PC-9 (cell line): Measurements from ENCODE around the gene VEGFB. TPM values are rescaled to one million over a fixed set of nuclear protein-coding genes. Genes with fewer than 3 reads are reported as not detected.

Experiments
- Bru-seq: library from RNA; stranded (reverse); fragments of 400-500 nt; gene quantifications from one replicate; lab custom pipeline; 2021; lab: Mats Ljungman, UMichigan
- BruChase-seq, 2 experiments: library from RNA; stranded (reverse); fragments of 400-500 nt; gene quantifications; one replicate each; lab custom pipeline; 2021; lab: Mats Ljungman, UMichigan
- BruUV-seq: library from RNA; stranded (reverse); fragments of 400-500 nt; replicated peaks from 2 replicates; lab custom pipeline; 2021; lab: Mats Ljungman, UMichigan
- CTCF ChIA-PET: fragments of 300-600 bp; sonication (Branson Sonifier 250); formaldehyde crosslinking; loops from one replicate; lab custom pipeline; 2022; ENCODE audit warnings: antibody characterized with exemption; lab: Charles Lee
- POLR2A ChIA-PET: fragments of 300-600 bp; sonication (Branson Sonifier 250); formaldehyde crosslinking; loops from one replicate; lab custom pipeline; 2022; ENCODE audit warnings: antibody characterized with exemption; ENCODE audit not compliant: unreplicated experiment; lab: Charles Lee
- DNase-seq, 2 experiments: peaks; one replicate each; pipeline versions ENCODE4 v3.0.0 to v3.0.0-alpha.2; 2015 to 2022; ENCODE audit warnings: mixed read lengths in 1 of 2
- H2AFZ ChIP-seq: fragments of 200-600 bp; sonication (generic); 2 replicates; pipeline ENCODE4 v1.8.1; 2017; ENCODE audit warnings: antibody characterized with exemption
- H3F3A ChIP-seq: fragments of 200-600 bp; sonication (generic); 2 replicates; pipeline ENCODE4 v1.8.1; 2017; ENCODE audit warnings: antibody characterized with exemption, mild to moderate bottlenecking, low read depth; ENCODE audit not compliant: insufficient read depth
- H3K27ac ChIP-seq: fragments of 200-600 bp; sonication (generic); 2 replicates; pipeline ENCODE4 v1.6.1; 2016; ENCODE audit warnings: mixed run types
- H3K27me3 ChIP-seq: fragments of 200-600 bp; sonication (generic); 2 replicates; pipeline ENCODE4 v1.6.1; 2016; ENCODE audit warnings: low read depth, mixed run types; ENCODE audit not compliant: insufficient read depth
- H3K36me3 ChIP-seq: fragments of 200-600 bp; sonication (generic); 2 replicates; pipeline ENCODE4 v1.6.1; 2016; ENCODE audit warnings: low read depth, mixed run types
- H3K4me1 ChIP-seq: fragments of 200-600 bp; sonication (generic); replicated peaks from 2 replicates; pipeline ENCODE4 v1.6.1; 2016; ENCODE audit warnings: mixed run types; ENCODE audit not compliant: insufficient read depth
- H3K4me2 ChIP-seq: fragments of 200-600 bp; sonication (generic); 2 replicates; pipeline ENCODE4 v1.6.1; 2017; ENCODE audit warnings: mixed run types
- H3K4me3 ChIP-seq: fragments of 200-600 bp; sonication (generic); 2 replicates; pipeline ENCODE4 v1.6.1; 2016; ENCODE audit warnings: mixed run types
- H3K79me2 ChIP-seq: fragments of 200-600 bp; sonication (generic); 2 replicates; pipeline ENCODE4 v1.6.1; 2017; ENCODE audit warnings: low read depth, mixed run types
- H3K9me2 ChIP-seq: fragments of 200-600 bp; sonication (generic); 2 replicates; pipeline ENCODE4 v1.8.1; 2017; ENCODE audit warnings: mild to moderate bottlenecking; ENCODE audit not compliant: insufficient read depth
- H3K9me3 ChIP-seq: fragments of 200-600 bp; sonication (generic); 2 replicates; pipeline ENCODE4 v1.8.1; 2016; ENCODE audit warnings: low read depth; ENCODE audit not compliant: insufficient read depth
- H4K20me1 ChIP-seq: fragments of 200-600 bp; sonication (generic); 2 replicates; pipeline ENCODE4 v1.8.1; 2017; ENCODE audit not compliant: insufficient read depth
- CTCF ChIP-seq: fragments of 200-600 bp; sonication (generic); conservative IDR thresholded peaks from 2 replicates; pipeline ENCODE4 v1.6.1; 2017; ENCODE audit warnings: mixed run types, antibody characterized with exemption, mild to moderate bottlenecking, moderate library complexity
- EZH2 ChIP-seq: fragments of 200-600 bp; sonication (generic); IDR thresholded peaks from 2 replicates; pipeline ENCODE4 v1.8.0; 2017; ENCODE audit warnings: antibody characterized with exemption, low read depth
- intact Hi-C: fragments of 100-400 bp; cut with micrococcal nuclease; formaldehyde crosslinking; loops from one replicate; pipeline ENCODE4 v1.10.0; 2022; ENCODE audit not compliant: unreplicated experiment
- long read RNA-seq: library from polyadenylated mRNA; stranded (forward); transcript quantifications from one replicate; pipeline ENCODE4 v2.0.0, GENCODE V29; 2022
- total RNA-seq: library from RNA; stranded (reverse); gene quantifications from 2 replicates; pipeline ENCODE4 v1.2.3, GENCODE V29; 2021

VEGFB gene
- total RNA-seq = 110 and 129 TPM in 2 replicates
- percentile 58 among the genes with signal in this experiment for Bru-seq, nascent RNA
- BruChase-seq, experiment 1, labeled RNA remaining after a 2-hour chase = percentile 66 among the genes with signal in this experiment
- percentile 77 among the genes with signal in this experiment for BruChase-seq, experiment 2, labeled RNA remaining after a 6-hour chase
- long read RNA-seq, transcript VEGFB-202 (7 exons, 979 nt) = minor isoform, 21 of 137 reads
- long read RNA-seq, transcript VEGFB-201 (7 exons, 1,380 nt) = major isoform, 84 of 137 reads
- long read RNA-seq, partial matches to known transcripts = 24 of 137 reads
- long read RNA-seq, other reads (novel, unspliced or antisense) = 8 of 137 reads

- H3K79me2 ChIP-seq = peaks cover 14% of the 10 kb centered on the region
- TSS peak; percentile 37 for BruUV-seq
- intact Hi-C loops = loop anchor here (2.0 to 5.0 kb wide), 2 partner anchors 43 to 47 kb away; partner anchors contain the start of gene STIP1
- H3K9me3 ChIP-seq = no peaks in the 10 kb centered on the region
- no peaks in the 10 kb centered on the region for H3K9me2 ChIP-seq
- peak within 1 kb of the TSS; percentile 93 for H3K4me2 ChIP-seq
- ChIA-PET POLR2A (interaction anchor here (0.7 kb wide), 1 partner anchor 610 kb away, joined by 4 read pairs; no protein-coding TSS in a partner anchor), CTCF (no interaction called here)
- peak within 1 kb of the TSS; percentile 84 for H3K4me3 ChIP-seq
- peak within 1 kb of the TSS; percentile 67; the same call in 1 of the 2 replicates for H2AFZ ChIP-seq
- no peaks in the 10 kb centered on the region; the same call in 1 of the 2 replicates for H3K36me3 ChIP-seq
- H3K27me3 ChIP-seq = no peaks in the 10 kb centered on the region
- peak in 1 of 2 experiments; percentile 87 for DNase-seq
- peaks cover 31% of the 10 kb centered on the region for H3K4me1 ChIP-seq
- H4K20me1 ChIP-seq = peaks cover 13% of the 10 kb centered on the region
- TF ChIP-seq CTCF = no peak
- H3K27ac ChIP-seq = no peak within 1 kb of the TSS
- peaks cover 37% of the 10 kb centered on the region for H3F3A ChIP-seq
Observed at GRCh38 chr11:64233913-64234586, at the start of gene VEGFB. Gene VEGFB, plus strand, starts transcription at chr11:64234584. Its CDS starts 250 bp downstream, at chr11:64234834.

GRCh38 chr11:64185175-64185692 lies 49.1 kb upstream of the VEGFB start:
- intact Hi-C loops = loop anchor here (1.0 to 5.0 kb wide), 3 partner anchors 20 to 120 kb away; partner anchors contain the start of genes DNAJC4, ESRRA and VEGFB
- Histone ChIP-seq H3K27ac (peak overlapping the region; percentile 64), H3F3A (peaks cover 37% of the 10 kb centered on the region; the same call in 1 of the 2 replicates), H2AFZ (peak overlapping the region; percentile 79), H3K4me2 (peak overlapping the region; percentile 90), H3K9me2 (no peaks in the 10 kb centered on the region), H3K4me3 (peak overlapping the region; percentile 64), H3K4me1 (peaks cover 31% of the 10 kb centered on the region), H3K9me3 (no peaks in the 10 kb centered on the region), H3K36me3 (peaks cover 6% of the 10 kb centered on the region; the same call in 1 of the 2 replicates), H3K79me2 (peaks cover 28% of the 10 kb centered on the region), H3K27me3 (no peaks in the 10 kb centered on the region), H4K20me1 (no peaks in the 10 kb centered on the region; the same call in 1 of the 2 replicates)
- ChIA-PET CTCF (interaction anchor here (0.6 to 0.7 kb wide), 5 partner anchors 15 to 622 kb away, joined by 3 to 7 read pairs (median 3); no protein-coding TSS in a partner anchor), POLR2A (interaction anchor here (0.5 to 0.8 kb wide), 9 partner anchors 16 to 1584 kb away, joined by 3 to 19 read pairs (median 5); partner anchors contain the start of genes HNRNPUL2 and MTA2)
- TSS peak; percentile 70 for BruUV-seq
- peak in 1 of 2 experiments; percentile 66 for DNase-seq
- TF ChIP-seq EZH2 (no peak), CTCF (0 out of 2 replicates have a peak, but pooled peaks have one; percentile 26)
